ENCODE results near the gene RAB38.
A peak's percentile ranks its signal among the peaks of the same experiment; 100 is the strongest.

RAB38 gene

GRCh38 chr11:88174709-88175568 lies at the start of gene RAB38:
Gene RAB38, minus strand, starts transcription at chr11:88175443. Its CDS starts 59 bp downstream, at chr11:88175384.
- DNase-seq: peak in 1 of 2 experiments; percentile 56

- no peak for DNase-seq
Measured at GRCh38 chr11:88213406-88213805, 38.2 kb upstream of the RAB38 start.

GRCh38 chr11:88212300-88212699 lies 37.1 kb upstream of the RAB38 start:
- DNase-seq: no peak

GRCh38 chr11:88208745-88209144 lies 33.5 kb upstream of the RAB38 start:
- no peak for DNase-seq

GRCh38 chr11:88206751-88207150 lies 31.5 kb upstream of the RAB38 start:
- no peak for DNase-seq

GRCh38 chr11:88204353-88204752 lies 29.1 kb upstream of the RAB38 start:
- DNase-seq: no peak

GRCh38 chr11:88203604-88204003 lies 28.4 kb upstream of the RAB38 start:
- DNase-seq: no peak

GRCh38 chr11:88202498-88202897 lies 27.3 kb upstream of the RAB38 start:
- DNase-seq: no peak

GRCh38 chr11:88196393-88196792 lies 21.1 kb upstream of the RAB38 start:
- DNase-seq: no peak

- DNase-seq: no peak
Measured at GRCh38 chr11:88195908-88196307, 20.7 kb upstream of the RAB38 start.

GRCh38 chr11:88194990-88195389 lies 19.7 kb upstream of the RAB38 start:
- no peak for DNase-seq

GRCh38 chr11:88193278-88193677 lies 18.0 kb upstream of the RAB38 start:
- no peak for DNase-seq

- DNase-seq: no peak
Measured at GRCh38 chr11:88188932-88189253, 13.7 kb upstream of the RAB38 start.

- DNase-seq: no peak
Measured at GRCh38 chr11:88188251-88188931, 13.1 kb upstream of the RAB38 start.

GRCh38 chr11:88183233-88183632 lies 8.0 kb upstream of the RAB38 start:
- DNase-seq: no peak

- no peak for DNase-seq
Measured at GRCh38 chr11:88181776-88182175, 6.5 kb upstream of the RAB38 start.

GRCh38 chr11:88179971-88180629 lies 4.9 kb upstream of the RAB38 start:
- DNase-seq: no peak

- no peak for DNase-seq
Measured at GRCh38 chr11:88179141-88179540, 3.9 kb upstream of the RAB38 start.

- DNase-seq: no peak
Measured at GRCh38 chr11:88178191-88178590, 2.9 kb upstream of the RAB38 start.

- DNase-seq: no peak
Measured at GRCh38 chr11:88175569-88176075, 379 bp upstream of the RAB38 start.

GRCh38 chr11:88173956-88174355 lies 1.3 kb downstream of the RAB38 start:
- no peak for DNase-seq

- no peak for DNase-seq
Measured at GRCh38 chr11:88171982-88172381, 3.3 kb downstream of the RAB38 start.

- DNase-seq: no peak
Measured at GRCh38 chr11:88170673-88171072, 4.6 kb downstream of the RAB38 start.

- no peak for DNase-seq
Measured at GRCh38 chr11:88169881-88170280, 5.4 kb downstream of the RAB38 start.

All from NCI-H2081 (cell line).